HepG2 (cell line): ENCODE measurements around the gene STEAP2. TPM values are rescaled to one million over a fixed set of nuclear protein-coding genes. Genes with fewer than 3 reads are reported as not detected.

ENCODE experiments used
- ATAC-seq: fragments of 200-7000 bp; cut with Tn5 transposase; 3 replicates; pipeline ENCODE4 v1.9.1; 2020; ENCODE audit warnings: mild to moderate bottlenecking, moderate library complexity
- BruUV-seq: library from RNA; stranded (reverse); fragments of 400-500 nt; replicated peaks from 2 replicates; lab custom pipeline; 2021; lab: Mats Ljungman, UMichigan
- CTCF ChIA-PET: fragments of 300-600 bp; formaldehyde crosslinking; extraction: SDS; loops from one replicate; lab custom pipeline; 2021; ENCODE audit warnings: low total read pairs, inconsistent platforms, low intra/inter-chr PET ratio; lab: Yijun Ruan, JAX
- POLR2A ChIA-PET: fragments of 350-600 bp; sonication (Branson Sonifier 250); formaldehyde crosslinking; loops from one replicate; lab custom pipeline; 2020; ENCODE audit warnings: antibody characterized with exemption, inconsistent platforms; lab: Yijun Ruan, JAX
- DNase-seq: peaks from one replicate; pipeline ENCODE4 v3.0.0-alpha.2; 2015; ENCODE audit warnings: low spot score
- FAIRE-seq: peaks from 3 replicates; lab custom pipeline; 2011; peaks lifted over from hg19 to GRCh38; lab: Jason Lieb, UNC
- H2AFZ ChIP-seq: one replicate; pipeline ENCODE4 v1.6.1; 2011; ENCODE audit warnings: low read length, inconsistent platforms
- H3K27ac ChIP-seq: fragments of 300-600 bp; 3 replicates; pipeline ENCODE4 v1.8.0; 2011; ENCODE audit warnings: mixed run types, mild to moderate bottlenecking, mixed read lengths, low read length, inconsistent platforms; ENCODE audit not compliant: insufficient read depth; ENCODE audit errors: extremely low read length
- H3K27me3 ChIP-seq, 2 experiments: fragments of 200-600 bp in 1 of 2; 2 replicates in 1 of 2; 3 replicates in 1 of 2; pipeline versions ENCODE4 v1.6.0 to v1.8.0; 2011; ENCODE audit warnings: low read length in 2 of 2, mild to moderate bottlenecking in 2 of 2, moderate library complexity in 2 of 2, inconsistent platforms in 1 of 2; ENCODE audit not compliant: insufficient read depth in 2 of 2, control insufficient read depth in 1 of 2
- H3K36me3 ChIP-seq, 2 experiments: fragments of 200-600 bp in 1 of 2; replicated peaks in 1 of 2; 2 replicates in 1 of 2; 3 replicates in 1 of 2; pipeline versions ENCODE4 v1.5.1 to v1.8.0; 2011; ENCODE audit warnings: low read length in 2 of 2, inconsistent platforms in 1 of 2; ENCODE audit not compliant: insufficient read depth in 2 of 2, control insufficient read depth in 1 of 2
- H3K4me1 ChIP-seq: 2 replicates; pipeline ENCODE4 v1.5.1; 2012; ENCODE audit warnings: low read length, inconsistent platforms; ENCODE audit not compliant: insufficient read depth
- H3K4me2 ChIP-seq: 2 replicates; pipeline ENCODE4 v1.6.0; 2011; ENCODE audit warnings: low read depth, low read length, inconsistent platforms
- H3K4me3 ChIP-seq, 3 experiments: fragments of 200-600 bp in 1 of 3; sonication (generic), shearing (Covaris generic) in 1 of 3; replicated peaks in 1 of 3; 2 replicates each; pipeline ENCODE4 v1.5.1; 2011 to 2016; ENCODE audit warnings: low read length in 3 of 3, inconsistent platforms in 2 of 3, low read depth in 2 of 3, mild to moderate bottlenecking in 2 of 3, control low read depth in 1 of 3, mixed read lengths in 1 of 3; ENCODE audit not compliant: insufficient read depth in 1 of 3
- H3K79me2 ChIP-seq: one replicate; pipeline ENCODE4 v1.6.1; 2011; ENCODE audit warnings: low read length, inconsistent platforms; ENCODE audit not compliant: insufficient read depth
- H3K9ac ChIP-seq: 2 replicates; pipeline ENCODE4 v1.6.0; 2011; ENCODE audit warnings: mild to moderate bottlenecking, low read depth, low read length, inconsistent platforms; ENCODE audit not compliant: insufficient read depth
- H3K9me3 ChIP-seq: 2 replicates; pipeline ENCODE4 v1.5.1; 2012; ENCODE audit warnings: mild to moderate bottlenecking, low read length
- H4K20me1 ChIP-seq: 2 replicates; pipeline ENCODE4 v1.6.0; 2011; ENCODE audit warnings: inconsistent platforms, mild to moderate bottlenecking, low read length, moderate library complexity; ENCODE audit not compliant: insufficient read depth
- AKAP8 ChIP-seq: sonication (generic); formaldehyde crosslinking; IDR thresholded peaks from 2 replicates; pipeline ENCODE4 v1.5.1; 2020; ENCODE audit warnings: mild to moderate bottlenecking, missing genetic modification reagents
- ARNTL ChIP-seq: sonication (generic); formaldehyde crosslinking; IDR thresholded peaks from 2 replicates; pipeline ENCODE4 v1.4.0; 2020; ENCODE audit warnings: mild to moderate bottlenecking, missing genetic modification reagents
- DMAP1 ChIP-seq: IDR thresholded peaks from 2 replicates; pipeline ENCODE4 v1.6.1; 2016
- KDM5B ChIP-seq: sonication (generic); formaldehyde crosslinking; IDR thresholded peaks from 2 replicates; pipeline ENCODE4 v1.4.0; 2020; ENCODE audit warnings: missing genetic modification reagents, mild to moderate bottlenecking, borderline replicate concordance
- KDM6A ChIP-seq: IDR thresholded peaks from 2 replicates; pipeline ENCODE4 v1.6.1; 2016; ENCODE audit warnings: low read depth
- PRPF4 ChIP-seq: fragments of 200-400 bp; formaldehyde crosslinking; IDR thresholded peaks from 2 replicates; pipeline ENCODE4 v1.6.1; 2016; ENCODE audit warnings: low read length, low read depth; ENCODE audit not compliant: poor library complexity, severe bottlenecking
- RXRA ChIP-seq: sonication (generic); formaldehyde crosslinking; IDR thresholded peaks from 2 replicates; pipeline ENCODE4 v1.5.1; 2020; ENCODE audit warnings: missing genetic modification reagents
- RXRB ChIP-seq: IDR thresholded peaks from 2 replicates; pipeline ENCODE4 v1.6.1; 2016; ENCODE audit warnings: borderline replicate concordance, missing genetic modification reagents, missing compliant biosample characterization
- ZC3H13 ChIP-seq: sonication (generic); formaldehyde crosslinking; IDR thresholded peaks from 2 replicates; pipeline ENCODE4 v1.8.1; 2023; ENCODE audit warnings: mild to moderate bottlenecking, missing genetic modification reagents, moderate library complexity
- ZNF260 ChIP-seq: sonication (generic); formaldehyde crosslinking; IDR thresholded peaks from 2 replicates; pipeline ENCODE4 v1.4.0; 2020; ENCODE audit warnings: missing genetic modification reagents, low read depth, mild to moderate bottlenecking, borderline replicate concordance
- ZNF3 ChIP-seq: IDR thresholded peaks from 2 replicates; pipeline ENCODE4 v1.7.0; 2017; ENCODE audit warnings: inconsistent platforms
- WGBS: methylation state at CpG from one replicate; pipeline ENCODE4 v1.1.6; 2017; ENCODE audit warnings: low lambda C conversion rate; 5-methylcytosine and 5-hydroxymethylcytosine counted together
- in situ Hi-C: cut with HindIII; loops from 2 replicates; pipeline ENCODE4 v1.10.0; 2017; ENCODE audit warnings: low pct_unique_long_range_greater_than_20kb; ENCODE audit not compliant: extremely low pct_ligation_motif_present
- intact Hi-C: fragments of 100-400 bp; cut with micrococcal nuclease; formaldehyde crosslinking; loops from one replicate; pipeline ENCODE4 v1.10.0; 2022; ENCODE audit not compliant: unreplicated experiment
- polyA plus RNA-seq, 8 experiments: library from polyadenylated mRNA; depleted of rRNA in 3 of 8; stranded (reverse) in 7 of 8; unstranded in 1 of 8; fragments of >200 nt; fragmentation: Illumina TruSeq in 4 of 8; extraction: Trizol in 4 of 8; gene quantifications; 2 replicates each; pipeline versions ENCODE4 v1.2.1 to v1.2.3, GENCODE V29; 2011 to 2016; ENCODE audit warnings: low read depth in 4 of 8, missing spikeins in 1 of 8, mixed read lengths in 1 of 8; ENCODE audit not compliant: insufficient read depth in 1 of 8
- total RNA-seq, 5 experiments: library from RNA; depleted of rRNA; stranded (reverse); fragments of >200 nt; fragmentation: Illumina TruSeq; extraction: Trizol; gene quantifications; 2 replicates each; pipeline ENCODE4 v1.2.3, GENCODE V29; 2016; ENCODE audit warnings: low read depth in 1 of 5

STEAP2 gene
- total and polyA plus RNA-seq, 2 of the 13 experiments (the other 11 are each of a cell fraction or from before 2014, with no cell fraction given), result 4.3 to 4.4 TPM

DNA sequence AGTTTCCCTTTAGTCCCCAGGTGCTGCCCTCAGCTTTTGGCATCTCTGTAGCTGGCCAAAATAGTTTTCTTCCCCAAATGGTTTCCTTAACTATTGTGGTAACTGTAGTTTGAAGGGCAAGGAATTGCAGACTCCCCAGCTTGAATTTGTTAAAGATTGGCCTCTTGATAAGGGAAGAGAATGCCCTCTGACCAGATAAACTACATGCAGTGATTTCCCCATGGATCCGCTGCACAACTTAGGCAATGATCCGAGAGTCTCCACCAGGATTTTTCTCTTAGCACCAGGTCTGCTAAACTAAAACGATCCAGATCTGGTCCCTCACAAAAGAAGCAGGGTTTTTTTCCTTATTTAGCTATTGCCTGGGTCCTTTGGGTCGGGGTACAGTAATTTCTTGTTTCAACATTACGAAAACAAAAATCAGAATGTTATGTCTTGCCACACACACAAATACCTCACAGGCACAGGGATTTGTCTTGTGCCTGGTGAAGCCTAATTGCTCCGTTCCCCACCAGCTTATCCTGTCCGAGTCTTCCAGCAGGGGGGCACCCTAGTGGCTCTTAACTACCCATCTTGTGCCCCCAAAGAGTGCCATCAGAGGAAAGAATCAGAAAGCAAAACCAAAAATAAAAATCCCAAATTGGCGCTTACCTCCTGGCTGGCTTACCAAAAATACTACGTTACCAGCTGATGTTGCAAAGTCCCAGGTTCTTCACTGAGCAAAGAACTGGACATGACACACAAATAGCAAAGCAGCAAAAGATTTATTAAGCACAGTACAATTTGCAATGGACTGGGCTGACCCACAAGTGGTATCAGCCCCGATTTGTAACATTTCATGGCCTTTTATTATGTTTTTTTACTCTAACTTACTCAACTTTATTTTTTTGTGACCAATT is 16.4 kb upstream of the STEAP2 start:
- intact Hi-C loops (no loop called here), in situ Hi-C loops (no loop called here)
- Histone ChIP-seq H3K27me3 (no peaks in the 10 kb centered on the region), H4K20me1 (no peaks in the 10 kb centered on the region), H3K9me3 (peaks cover 20% of the 10 kb centered on the region), H3K36me3 (no peaks in the 10 kb centered on the region), H3K4me1 (0 out of 2 replicates have a peak, but pooled peaks cover 15% of the 10 kb centered on the region), H3K4me2 (0 out of 2 replicates have a peak overlapping the region, but pooled peaks have one; percentile 16), H3K9ac (no peak overlapping the region), H2AFZ (peak overlapping the region; percentile 33), H3K79me2 (no peaks in the 10 kb centered on the region), H3K27ac (no peak overlapping the region), H3K4me3 (no peak overlapping the region)
- no TSS peak for BruUV-seq
- ATAC-seq, result peak; percentile 38
- DNase-seq, result no peak
- POLR2A ChIA-PET, result interaction anchor here (2.0 to 5.7 kb wide), 2 partner anchors 16 to 17 kb away, joined by 7 to 31 read pairs; partner anchors contain the start of gene STEAP2
- CTCF ChIA-PET, result no interaction called here
- 31% methylated on average over 10 of the region's 10 CpGs for WGBS
- no peak for FAIRE-seq
- TF ChIP-seq RXRA (CRISPR knock-in tag) (no peak), ZNF3 (CRISPR knock-in tag) (no peak), ZC3H13 (CRISPR knock-in tag) (no peak), RXRB (CRISPR knock-in tag) (no peak), PRPF4 (no peak), ARNTL (CRISPR knock-in tag) (no peak), KDM6A (CRISPR knock-in tag) (no peak), DMAP1 (no peak), AKAP8 (no peak), KDM5B (CRISPR knock-in tag) (no peak), ZNF260 (CRISPR knock-in tag) (no peak)
